Astrocyte (in vitro differentiated cells and primary cell): ENCODE data around the gene DDX1. TPM values are rescaled to one million over a fixed set of nuclear protein-coding genes. Genes with fewer than 3 reads are reported as not detected.

Experiments used
- DNase-seq: peaks from one replicate; pipeline ENCODE4 v3.0.0-alpha.2; 2010; ENCODE audit warnings: low read depth
- FAIRE-seq: peaks from 2 replicates; lab custom pipeline; 2011; peaks lifted over from hg19 to GRCh38; lab: Jason Lieb, UNC
- H2AFZ ChIP-seq: 2 replicates; pipeline ENCODE4 v1.6.0; 2012; ENCODE audit warnings: low read depth, low read length, inconsistent platforms
- H3K27ac ChIP-seq: 2 replicates; pipeline ENCODE4 v1.5.1; 2011; ENCODE audit warnings: low read depth, low read length, inconsistent platforms
- H3K27me3 ChIP-seq: 2 replicates; pipeline ENCODE4 v1.6.0; 2011; ENCODE audit warnings: low read length, inconsistent platforms; ENCODE audit not compliant: insufficient read depth
- H3K36me3 ChIP-seq: 2 replicates; pipeline ENCODE4 v1.5.1; 2011; ENCODE audit warnings: low read length, inconsistent platforms; ENCODE audit not compliant: insufficient read depth
- H3K4me1 ChIP-seq: 2 replicates; pipeline ENCODE4 v1.5.1; 2011; ENCODE audit warnings: low read length, inconsistent platforms; ENCODE audit not compliant: insufficient read depth
- H3K4me2 ChIP-seq: 2 replicates; pipeline ENCODE4 v1.6.0; 2012; ENCODE audit warnings: low read length, inconsistent platforms
- H3K4me3 ChIP-seq: 2 replicates; pipeline ENCODE4 v1.5.1; 2011; ENCODE audit warnings: low read depth, mild to moderate bottlenecking, low read length, inconsistent platforms; ENCODE audit not compliant: insufficient read depth
- H3K79me2 ChIP-seq: 2 replicates; pipeline ENCODE4 v1.6.0; 2012; ENCODE audit warnings: mild to moderate bottlenecking, low read length, inconsistent platforms; ENCODE audit not compliant: insufficient read depth
- H3K9ac ChIP-seq: 2 replicates; pipeline ENCODE4 v1.6.0; 2012; ENCODE audit warnings: mild to moderate bottlenecking, low read length, inconsistent platforms
- H3K9me3 ChIP-seq: 2 replicates; pipeline ENCODE4 v1.5.1; 2012; ENCODE audit warnings: low read depth, mild to moderate bottlenecking, low read length, inconsistent platforms; ENCODE audit not compliant: insufficient read depth
- H4K20me1 ChIP-seq: 2 replicates; pipeline ENCODE4 v1.6.0; 2012; ENCODE audit warnings: low read length, inconsistent platforms; ENCODE audit not compliant: insufficient read depth
- H3K27ac Mint-ChIP-seq: one replicate; pipeline ENCODE4 v1.8.0; 2021; ENCODE audit warnings: mild to moderate bottlenecking, mixed read lengths; ENCODE audit not compliant: unreplicated experiment
- H3K27me3 Mint-ChIP-seq: one replicate; pipeline ENCODE4 v1.8.0; 2021; ENCODE audit warnings: low read depth, mixed read lengths; ENCODE audit not compliant: unreplicated experiment
- H3K36me3 Mint-ChIP-seq: one replicate; pipeline ENCODE4 v1.8.0; 2021; ENCODE audit warnings: low read depth, mixed read lengths; ENCODE audit not compliant: unreplicated experiment
- H3K4me1 Mint-ChIP-seq: one replicate; pipeline ENCODE4 v1.8.0; 2021; ENCODE audit warnings: low read depth, mixed read lengths; ENCODE audit not compliant: unreplicated experiment
- H3K4me3 Mint-ChIP-seq: one replicate; pipeline ENCODE4 v1.8.0; 2021; ENCODE audit warnings: mild to moderate bottlenecking, moderate library complexity, mixed read lengths; ENCODE audit not compliant: unreplicated experiment
- H3K9me3 Mint-ChIP-seq: one replicate; pipeline ENCODE4 v1.8.0; 2021; ENCODE audit warnings: mild to moderate bottlenecking, mixed read lengths; ENCODE audit not compliant: unreplicated experiment
- EZH2 ChIP-seq: IDR thresholded peaks from 2 replicates; pipeline ENCODE4 v1.6.1; 2012; ENCODE audit warnings: mild to moderate bottlenecking, low read length, inconsistent platforms; ENCODE audit not compliant: insufficient read depth
- total RNA-seq: library from RNA; stranded (reverse); gene quantifications from 2 replicates; pipeline ENCODE4 v1.2.1, GENCODE V29; 2021
- TF ChIP-seq, protein P1 (sequence below): IDR thresholded peaks from 2 replicates; pipeline ENCODE4 v1.5.1; 2011; ENCODE audit warnings: low read depth, mild to moderate bottlenecking, inconsistent platforms, low read length, moderate library complexity; ENCODE audit not compliant: insufficient read depth

DDX1 gene
- total RNA-seq, 1 donor from 2014 or later: 146 TPM

DNA sequence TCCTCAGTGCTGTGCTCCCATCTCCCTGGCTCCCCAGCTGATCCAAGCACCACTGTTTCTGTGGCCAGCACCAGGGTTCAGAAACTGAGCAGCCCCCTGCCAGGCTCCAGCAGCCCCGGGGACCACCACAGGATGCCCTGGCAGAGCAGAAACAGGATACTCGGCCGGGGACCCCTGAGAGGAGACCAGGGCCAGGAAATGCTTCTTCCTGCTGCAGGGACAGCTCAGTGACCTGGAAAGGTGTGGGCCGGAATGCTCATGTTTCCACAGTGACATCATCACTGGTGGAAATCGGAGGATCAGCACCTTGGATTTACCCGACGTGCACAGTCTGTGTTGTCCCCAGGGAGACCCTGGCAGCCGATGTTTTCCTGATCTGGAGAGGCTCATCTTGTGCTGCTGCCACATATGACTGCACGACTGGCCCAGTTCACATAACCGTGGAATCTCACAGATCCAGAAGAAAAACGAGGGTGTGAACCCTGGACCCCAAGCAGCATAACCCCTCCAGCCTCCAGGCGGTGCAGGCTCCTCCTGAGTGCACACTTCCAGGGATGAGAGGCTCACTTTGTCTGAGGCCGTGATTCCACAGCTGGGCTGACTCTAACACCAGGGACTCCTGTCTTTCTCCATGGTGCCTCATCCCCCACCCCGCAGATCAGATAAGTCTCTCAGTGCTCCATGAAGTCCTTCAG, 58.0 kb downstream of the DDX1 start:
- no peaks in the 10 kb centered on the region for H4K20me1 ChIP-seq
- H3K27ac ChIP-seq: no peak overlapping the region
- no peaks in the 10 kb centered on the region for H3K4me1 ChIP-seq
- H3K79me2 ChIP-seq: no peaks in the 10 kb centered on the region
- Mint-ChIP-seq H3K36me3 (peaks cover 4% of the 10 kb centered on the region), H3K27ac (no peak overlapping the region), H3K4me3 (no peak overlapping the region), H3K9me3 (peaks cover 2% of the 10 kb centered on the region), H3K4me1 (peaks cover 14% of the 10 kb centered on the region), H3K27me3 (peaks cover 33% of the 10 kb centered on the region)
- no peak for FAIRE-seq
- no peaks in the 10 kb centered on the region for H3K9me3 ChIP-seq
- DNase-seq: no peak
- H3K9ac ChIP-seq: no peak overlapping the region
- TF ChIP-seq, protein P1, sequence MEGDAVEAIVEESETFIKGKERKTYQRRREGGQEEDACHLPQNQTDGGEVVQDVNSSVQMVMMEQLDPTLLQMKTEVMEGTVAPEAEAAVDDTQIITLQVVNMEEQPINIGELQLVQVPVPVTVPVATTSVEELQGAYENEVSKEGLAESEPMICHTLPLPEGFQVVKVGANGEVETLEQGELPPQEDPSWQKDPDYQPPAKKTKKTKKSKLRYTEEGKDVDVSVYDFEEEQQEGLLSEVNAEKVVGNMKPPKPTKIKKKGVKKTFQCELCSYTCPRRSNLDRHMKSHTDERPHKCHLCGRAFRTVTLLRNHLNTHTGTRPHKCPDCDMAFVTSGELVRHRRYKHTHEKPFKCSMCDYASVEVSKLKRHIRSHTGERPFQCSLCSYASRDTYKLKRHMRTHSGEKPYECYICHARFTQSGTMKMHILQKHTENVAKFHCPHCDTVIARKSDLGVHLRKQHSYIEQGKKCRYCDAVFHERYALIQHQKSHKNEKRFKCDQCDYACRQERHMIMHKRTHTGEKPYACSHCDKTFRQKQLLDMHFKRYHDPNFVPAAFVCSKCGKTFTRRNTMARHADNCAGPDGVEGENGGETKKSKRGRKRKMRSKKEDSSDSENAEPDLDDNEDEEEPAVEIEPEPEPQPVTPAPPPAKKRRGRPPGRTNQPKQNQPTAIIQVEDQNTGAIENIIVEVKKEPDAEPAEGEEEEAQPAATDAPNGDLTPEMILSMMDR: no peak
- no peak for TF ChIP-seq EZH2
- H3K36me3 ChIP-seq: no peaks in the 10 kb centered on the region
- no peak overlapping the region for H2AFZ ChIP-seq
- no peak overlapping the region for H3K4me2 ChIP-seq
- peaks cover 2% of the 10 kb centered on the region for H3K27me3 ChIP-seq
- H3K4me3 ChIP-seq: no peak overlapping the region

DNA sequence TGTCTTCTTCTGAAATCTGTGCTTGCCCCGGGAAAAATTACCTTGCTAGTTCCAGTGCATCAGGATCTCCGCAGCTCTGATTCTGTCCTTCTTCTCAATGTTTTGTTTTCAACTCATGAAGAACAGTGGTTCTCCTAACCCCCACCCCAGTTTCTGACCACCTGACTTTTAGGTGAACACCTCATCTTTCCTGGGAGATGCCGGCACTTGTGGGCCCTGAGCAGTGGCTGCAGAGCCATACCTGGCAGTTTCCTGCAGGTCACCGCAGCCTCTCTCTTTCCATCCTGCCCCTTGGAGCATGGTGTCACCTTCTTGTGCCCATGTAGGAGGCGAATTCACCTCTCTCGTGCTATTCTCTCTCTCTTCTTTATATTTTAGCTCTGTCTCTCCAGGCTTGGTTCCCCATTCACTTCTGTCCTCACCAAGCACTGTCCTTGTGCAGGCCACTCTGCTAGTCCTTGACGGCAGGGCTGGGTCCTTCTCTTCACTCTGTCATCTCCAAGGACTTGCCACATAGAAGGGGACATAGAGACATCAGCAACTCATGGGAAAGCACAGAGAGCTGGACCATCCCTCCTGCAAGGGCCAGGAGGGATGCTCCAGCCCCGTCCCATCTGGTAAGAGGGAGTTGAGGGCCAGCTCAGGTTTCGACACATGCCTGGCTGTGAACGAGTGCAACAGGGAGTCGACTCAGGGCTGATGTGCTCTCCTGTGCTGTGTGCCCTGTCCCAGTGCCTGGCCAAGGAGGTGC, 59.1 kb downstream of the DDX1 start:
- Histone ChIP-seq H3K4me2 (no peak overlapping the region), H3K27me3 (peaks cover 2% of the 10 kb centered on the region), H3K4me3 (no peak overlapping the region), H4K20me1 (no peaks in the 10 kb centered on the region), H3K9me3 (no peaks in the 10 kb centered on the region), H3K27ac (no peak overlapping the region), H2AFZ (no peak overlapping the region), H3K4me1 (no peaks in the 10 kb centered on the region), H3K36me3 (no peaks in the 10 kb centered on the region), H3K9ac (no peak overlapping the region), H3K79me2 (no peaks in the 10 kb centered on the region)
- Mint-ChIP-seq H3K9me3 (peaks cover 2% of the 10 kb centered on the region), H3K4me1 (peaks cover 7% of the 10 kb centered on the region), H3K4me3 (no peak overlapping the region), H3K27me3 (peaks cover 44% of the 10 kb centered on the region), H3K27ac (no peak overlapping the region), H3K36me3 (peaks cover 4% of the 10 kb centered on the region)
- DNase-seq: no peak
- TF ChIP-seq EZH2: no peak
- TF ChIP-seq, protein P1: no peak
- no peak for FAIRE-seq

DNA sequence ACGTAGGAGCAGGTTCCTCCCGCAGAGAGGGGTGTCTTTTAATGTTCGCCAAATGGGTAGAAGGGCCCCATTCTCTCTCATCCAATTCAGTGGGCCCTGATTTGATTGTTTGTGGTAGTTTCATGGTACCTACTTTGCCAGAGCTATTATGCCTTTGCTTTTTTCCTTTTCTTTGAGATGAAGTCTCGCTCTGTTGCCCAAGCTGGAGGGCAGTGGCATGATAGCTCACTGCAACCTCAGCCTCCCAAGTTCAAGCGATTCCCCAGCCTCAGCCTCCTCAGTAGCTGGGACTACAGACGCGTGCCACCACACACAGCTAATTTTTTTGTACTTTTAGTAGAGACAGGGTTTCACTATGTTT, 59.7 kb downstream of the DDX1 start:
- no peaks in the 10 kb centered on the region for H3K79me2 ChIP-seq
- H3K4me3 ChIP-seq: no peak overlapping the region
- FAIRE-seq (no peak), DNase-seq (no peak)
- H3K4me2 ChIP-seq: no peak overlapping the region
- H2AFZ ChIP-seq: no peak overlapping the region
- no peaks in the 10 kb centered on the region for H3K9me3 ChIP-seq
- H3K4me3 Mint-ChIP-seq: no peak overlapping the region
- H3K27me3 Mint-ChIP-seq: peaks cover 44% of the 10 kb centered on the region
- no peaks in the 10 kb centered on the region for H3K36me3 ChIP-seq
- no peak overlapping the region for H3K27ac ChIP-seq
- H3K27me3 ChIP-seq: peaks cover 2% of the 10 kb centered on the region
- no peak for TF ChIP-seq EZH2
- TF ChIP-seq, protein P1: no peak
- H4K20me1 ChIP-seq: no peaks in the 10 kb centered on the region
- H3K9me3 Mint-ChIP-seq: peaks cover 2% of the 10 kb centered on the region
- peaks cover 3% of the 10 kb centered on the region for H3K4me1 Mint-ChIP-seq
- no peak overlapping the region for H3K27ac Mint-ChIP-seq
- no peaks in the 10 kb centered on the region for H3K4me1 ChIP-seq
- H3K9ac ChIP-seq: no peak overlapping the region
- H3K36me3 Mint-ChIP-seq: peaks cover 4% of the 10 kb centered on the region
